ENCODE results near the gene SLU7.

- TF ChIP-seq GATA3 (IDR thresholded peaks at IDR 0.05; ENCODE audit: low read depth, low read length): no peak
- TF ChIP-seq GATA2 (IDR thresholded peaks at IDR 0.05; ENCODE audit: low read depth, low read length): no peak
These were observed 30.0 kb upstream of the SLU7 start for GRCh38 chr5:160448886-160449285.
